PC-3 (cell line): Measurements from ENCODE around the gene TGFBR3.

Source experiments
- CTCF ChIP-seq: fragments of 300-600 bp; sonication (generic); conservative IDR thresholded peaks from 2 replicates; pipeline ENCODE4 v1.5.1; 2017; ENCODE audit warnings: antibody characterized with exemption, low read depth, mild to moderate bottlenecking, low read length
- EZH2 ChIP-seq: fragments of 300-600 bp; sonication (generic); IDR thresholded peaks from one replicate; pipeline ENCODE4 v1.6.1; 2017; ENCODE audit warnings: antibody characterized with exemption, mild to moderate bottlenecking, low read length; ENCODE audit not compliant: unreplicated experiment

- no peak for TF ChIP-seq CTCF
- TF ChIP-seq EZH2: no peak
Measured at GRCh38 chr1:91872559-91873081, 13.3 kb downstream of the TGFBR3 start.
